Spleen (tissue), 7 donors: ENCODE data around the gene GLRA3.

Experiments used
- CTCF ChIP-seq, 11 experiments: fragments of 200-600 bp in 7 of 11; fragments of 450-650 bp in 4 of 11; sonication (generic) in 4 of 11; IDR thresholded peaks in 8 of 11; conservative IDR thresholded peaks in 3 of 11; 1 replicate in 7 of 11; 2 replicates in 4 of 11; pipeline versions ENCODE4 v1.4.0 to v1.8.0; 2016 to 2021; ENCODE audit warnings: antibody characterized with exemption in 11 of 11, inconsistent platforms in 4 of 11, mild to moderate bottlenecking in 1 of 11
- POLR2A ChIP-seq, 3 donors: fragments of 450-650 bp; IDR thresholded peaks; one replicate each; pipeline ENCODE4 v1.5.1; 2017; ENCODE audit warnings: antibody characterized with exemption in 3 of 3, mild to moderate bottlenecking in 1 of 3
- POLR2AphosphoS5 ChIP-seq, 3 donors: sonication (generic); formaldehyde crosslinking; IDR thresholded peaks; one replicate each; pipeline ENCODE4 v1.5.1; 2017; ENCODE audit warnings: antibody characterized with exemption in 3 of 3
- donor health status: DM: no; HTN: no; CAD: no; lungs with moderate emphysema.
- donor health status: DM: no; HTN: no; CAD: no.
- donor health status: DM: no; HTN: no; CAD: no.

GRCh38 chr4:174593701-174594100 is 235.3 kb downstream of the GLRA3 start:
- TF ChIP-seq CTCF (IDR thresholded peaks at IDR 0.05 in 8 of 11, conservative IDR thresholded peaks at IDR 0.05 in 3 of 11) (no peak), POLR2A (IDR thresholded peaks at IDR 0.05) (no peak), POLR2AphosphoS5 (IDR thresholded peaks at IDR 0.05) (no peak)
